GM12875 (cell line): ENCODE data around the gene ENDOD1.

Experiments used
- H3K4me3 ChIP-seq: one replicate; pipeline ENCODE4 v1.5.1; 2011; ENCODE audit warnings: low read depth, low read length, control low read depth
- TF ChIP-seq, protein P1 (sequence below): IDR thresholded peaks from 2 replicates; pipeline ENCODE4 v1.5.1; 2011; ENCODE audit warnings: low read depth, mild to moderate bottlenecking, control low read depth, inconsistent platforms, low read length, moderate library complexity, borderline replicate concordance; ENCODE audit not compliant: insufficient read depth

ENDOD1 gene

DNA sequence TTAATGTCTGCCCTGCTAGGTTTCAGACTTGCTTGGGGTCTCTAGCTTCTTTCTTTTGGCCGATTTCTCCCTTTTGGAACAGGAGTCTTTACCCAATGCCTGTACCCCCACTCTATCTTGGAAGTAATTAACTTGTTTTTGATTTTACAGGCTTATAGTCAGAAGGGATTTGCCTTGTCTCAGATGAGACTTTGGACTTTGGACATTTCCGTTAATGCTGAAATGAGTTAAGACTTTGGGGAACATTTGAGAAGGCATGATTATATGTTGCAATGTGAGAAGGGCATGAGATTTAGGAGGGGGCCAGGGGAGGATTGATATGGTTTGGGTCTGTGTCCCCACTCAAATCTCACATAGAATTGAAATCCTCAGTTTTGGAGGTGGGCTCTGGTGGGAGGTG is 35.3 kb upstream of the ENDOD1 start:
- TF ChIP-seq, protein P1, sequence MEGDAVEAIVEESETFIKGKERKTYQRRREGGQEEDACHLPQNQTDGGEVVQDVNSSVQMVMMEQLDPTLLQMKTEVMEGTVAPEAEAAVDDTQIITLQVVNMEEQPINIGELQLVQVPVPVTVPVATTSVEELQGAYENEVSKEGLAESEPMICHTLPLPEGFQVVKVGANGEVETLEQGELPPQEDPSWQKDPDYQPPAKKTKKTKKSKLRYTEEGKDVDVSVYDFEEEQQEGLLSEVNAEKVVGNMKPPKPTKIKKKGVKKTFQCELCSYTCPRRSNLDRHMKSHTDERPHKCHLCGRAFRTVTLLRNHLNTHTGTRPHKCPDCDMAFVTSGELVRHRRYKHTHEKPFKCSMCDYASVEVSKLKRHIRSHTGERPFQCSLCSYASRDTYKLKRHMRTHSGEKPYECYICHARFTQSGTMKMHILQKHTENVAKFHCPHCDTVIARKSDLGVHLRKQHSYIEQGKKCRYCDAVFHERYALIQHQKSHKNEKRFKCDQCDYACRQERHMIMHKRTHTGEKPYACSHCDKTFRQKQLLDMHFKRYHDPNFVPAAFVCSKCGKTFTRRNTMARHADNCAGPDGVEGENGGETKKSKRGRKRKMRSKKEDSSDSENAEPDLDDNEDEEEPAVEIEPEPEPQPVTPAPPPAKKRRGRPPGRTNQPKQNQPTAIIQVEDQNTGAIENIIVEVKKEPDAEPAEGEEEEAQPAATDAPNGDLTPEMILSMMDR = no peak
- no peak overlapping the region for H3K4me3 ChIP-seq

DNA sequence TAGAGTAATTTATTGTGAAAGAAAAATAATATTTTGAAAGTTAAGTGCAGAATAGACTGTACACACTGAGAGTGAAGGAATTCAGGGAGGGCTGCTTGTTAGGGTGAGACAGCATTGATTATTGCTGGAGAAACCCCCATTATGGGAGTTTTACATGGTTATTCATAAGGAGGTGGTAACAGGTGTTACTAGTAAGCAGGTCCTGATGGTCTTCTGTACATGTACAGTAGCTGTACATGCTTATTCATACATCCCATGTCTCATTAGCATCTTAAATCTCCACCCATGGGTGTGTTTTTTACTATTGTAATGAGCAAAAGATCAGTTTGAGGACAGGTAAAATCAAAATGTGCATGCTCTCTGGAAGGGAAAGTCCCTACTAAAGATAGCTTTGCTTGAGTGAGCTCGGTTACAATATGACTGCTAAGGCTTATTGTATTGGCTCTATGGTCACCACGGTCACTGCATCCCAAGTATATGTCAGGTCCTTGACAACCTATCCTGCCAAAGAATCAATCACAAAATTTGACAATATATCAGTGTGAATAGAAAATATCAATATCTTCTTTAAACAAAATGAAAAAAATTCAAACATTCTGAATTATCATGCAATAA is 34.3 kb upstream of the ENDOD1 start:
- TF ChIP-seq, protein P1 = no peak
- H3K4me3 ChIP-seq = no peak overlapping the region

DNA sequence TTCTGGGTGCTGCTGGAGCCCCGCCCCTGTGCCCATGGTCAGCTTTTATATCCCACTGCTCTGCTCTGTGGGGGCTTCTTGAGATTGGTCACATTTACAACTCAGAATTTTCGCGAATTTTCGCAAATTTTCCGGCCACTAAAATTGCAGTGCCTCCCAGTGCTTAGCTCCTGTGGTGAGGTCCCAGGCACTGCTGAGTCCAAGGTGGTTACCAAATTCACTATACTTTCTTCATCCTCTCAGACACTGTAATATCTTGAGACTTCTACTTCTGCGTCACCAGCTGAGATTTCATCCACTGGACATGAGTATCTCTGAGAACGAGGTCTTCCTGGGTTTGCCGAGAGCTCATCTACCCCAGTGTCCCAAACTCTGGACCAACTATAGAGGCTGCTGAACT is 31.7 kb upstream of the ENDOD1 start:
- TF ChIP-seq, protein P1 = no peak
- H3K4me3 ChIP-seq = no peak overlapping the region

DNA sequence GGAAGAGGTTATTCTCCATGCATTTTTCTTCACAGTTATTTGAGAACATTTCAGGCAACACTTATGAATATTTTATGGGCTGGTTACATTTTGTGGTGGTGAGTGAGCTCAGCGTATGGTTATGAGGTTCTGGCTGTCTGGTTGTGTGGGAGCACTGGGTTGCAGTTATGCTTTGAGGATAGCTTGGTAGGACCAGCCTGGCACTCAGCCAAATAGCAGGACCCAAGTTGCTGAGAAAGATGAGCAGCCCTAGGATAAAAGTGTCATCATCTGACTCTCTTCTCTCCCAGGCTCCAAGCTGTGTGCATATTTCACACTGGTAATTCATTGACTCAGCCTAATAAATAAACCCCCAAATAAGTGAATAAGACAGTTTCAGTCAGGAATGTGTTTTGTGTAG is 31.0 kb upstream of the ENDOD1 start:
- TF ChIP-seq, protein P1 = no peak

DNA sequence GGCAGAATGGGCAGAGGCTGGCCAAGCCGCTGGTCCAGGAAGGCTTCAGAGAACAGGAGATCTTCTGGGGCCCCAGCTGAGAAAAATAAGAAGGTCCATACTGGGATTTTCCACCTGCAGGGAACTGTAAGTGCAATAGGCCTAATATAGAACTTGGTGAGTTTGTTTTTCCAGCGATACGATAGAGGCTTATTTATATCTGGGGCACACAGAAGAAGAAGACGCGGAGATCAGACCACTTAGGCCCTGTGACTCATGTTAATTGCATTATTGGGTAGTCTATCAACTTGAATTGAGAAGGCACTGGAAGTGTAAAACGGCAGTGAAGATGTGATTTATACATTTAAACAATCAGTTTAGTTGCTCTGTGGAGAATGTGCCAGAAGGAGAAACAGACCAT is 30.6 kb upstream of the ENDOD1 start:
- TF ChIP-seq, protein P1 = no peak
- H3K4me3 ChIP-seq = no peak overlapping the region

More for the DNA sequence above, 31.0 kb upstream of the ENDOD1 start:
- H3K4me3 ChIP-seq = no peak overlapping the region

DNA sequence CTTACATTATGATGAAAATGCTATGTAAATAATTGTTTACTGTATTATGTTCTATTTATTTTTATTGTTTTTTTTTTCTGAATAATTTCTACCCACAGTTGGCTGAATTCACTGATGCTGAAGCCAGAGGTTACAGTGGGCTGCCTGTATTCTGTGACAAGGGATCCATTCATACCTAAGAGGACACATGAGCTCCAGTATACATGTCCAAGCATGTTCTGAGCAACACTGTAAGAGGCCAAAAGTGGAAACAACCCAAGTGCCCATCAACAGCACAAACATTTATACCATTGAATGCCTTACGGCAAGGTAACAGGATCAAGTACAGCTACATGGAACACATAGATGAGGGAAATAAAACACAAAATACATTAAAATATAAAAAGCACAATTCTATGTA is 24.3 kb upstream of the ENDOD1 start:
- TF ChIP-seq, protein P1 = no peak
- no peak overlapping the region for H3K4me3 ChIP-seq

DNA sequence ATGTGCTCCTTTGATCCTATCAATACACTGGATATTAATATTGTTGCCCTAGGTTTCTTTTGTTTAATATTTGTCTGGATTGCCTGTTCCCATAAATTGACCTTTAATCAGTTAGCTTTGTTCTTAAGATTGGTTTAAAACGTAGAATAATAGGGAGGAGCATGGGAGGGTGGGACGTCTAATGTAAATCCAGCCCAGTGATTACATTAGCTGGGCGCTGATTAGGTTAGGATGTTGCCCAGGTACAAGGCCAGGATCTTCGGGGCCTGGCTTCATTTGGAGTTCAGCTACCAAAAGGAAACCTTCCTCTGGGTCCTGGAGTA is 23.0 kb upstream of the ENDOD1 start, which contains the start of gene SRSF8:
TSS of gene SRSF8 (plus strand) at position 204 of the 323 bp plus-strand sequence. CDS start 308 bp downstream, outside the sequence.
- TF ChIP-seq, protein P1 = no peak

More for the DNA sequence above, 23.0 kb upstream of the ENDOD1 start, which contains the start of gene SRSF8:
- peak within 1 kb of the TSS; percentile 99 for H3K4me3 ChIP-seq
